SK-N-SH treated with all-trans-retinoic acid at 6 μM for 48 hours (cell line): ENCODE measurements around the gene NAA30.

Experiments
- ATAC-seq: fragments of 200-7000 bp; cut with Tn5 transposase; 3 replicates; pipeline ENCODE4 v1.9.1; 2020; ENCODE audit warnings: mild to moderate bottlenecking, moderate library complexity
- ARNTL ChIP-seq: fragments of 450-650 bp; formaldehyde crosslinking; IDR thresholded peaks from 2 replicates; pipeline ENCODE4 v1.5.0; 2020; ENCODE audit warnings: low read depth, mild to moderate bottlenecking, moderate library complexity, borderline replicate concordance
- ESRRG ChIP-seq: fragments of 250-450 bp; sonication (Bioruptor Pico); IDR thresholded peaks from 2 replicates; pipeline ENCODE4 v1.6.1; 2021; ENCODE audit warnings: mild to moderate bottlenecking
- OSR1 ChIP-seq: fragments of 250-450 bp; sonication (Bioruptor Pico); IDR thresholded peaks from 2 replicates; pipeline ENCODE4 v1.8.0; 2022; ENCODE audit warnings: moderate library complexity, mild to moderate bottlenecking, inconsistent platforms
- SNAI2 ChIP-seq: fragments of 250-450 bp; sonication (Bioruptor Pico); IDR thresholded peaks from 2 replicates; pipeline ENCODE4 v1.5.0; 2020; ENCODE audit warnings: mild to moderate bottlenecking, moderate library complexity
- TCF4 ChIP-seq: fragments of 250-450 bp; sonication (Bioruptor Pico); IDR thresholded peaks from 2 replicates; pipeline ENCODE4 v1.8.0; 2021; ENCODE audit warnings: mild to moderate bottlenecking, moderate library complexity, borderline replicate concordance
- TOX ChIP-seq: fragments of 250-450 bp; sonication (Bioruptor Pico); IDR thresholded peaks from 2 replicates; pipeline ENCODE4 v1.8.0; 2021; ENCODE audit warnings: mild to moderate bottlenecking, moderate library complexity, borderline replicate concordance
- ZC3H10 ChIP-seq: fragments of 250-450 bp; sonication (Bioruptor Pico); IDR thresholded peaks from 2 replicates; pipeline ENCODE4 v1.5.1; 2021; ENCODE audit warnings: mild to moderate bottlenecking, moderate library complexity
- ZFP30 ChIP-seq: fragments of 450-650 bp; formaldehyde crosslinking; IDR thresholded peaks from 2 replicates; pipeline ENCODE4 v1.5.0; 2022; ENCODE audit warnings: mild to moderate bottlenecking, moderate library complexity
- ZNF565 ChIP-seq: fragments of 450-650 bp; formaldehyde crosslinking; conservative IDR thresholded peaks from 2 replicates; pipeline ENCODE4 v1.5.0; 2020; ENCODE audit warnings: low read depth, mild to moderate bottlenecking, moderate library complexity
- ZNF70 ChIP-seq: fragments of 450-650 bp; formaldehyde crosslinking; IDR thresholded peaks from 2 replicates; pipeline ENCODE4 v1.5.0; 2020; ENCODE audit warnings: mild to moderate bottlenecking, moderate library complexity
- TF ChIP-seq, protein P1 (sequence below): fragments of 250-450 bp; sonication (Bioruptor Pico); IDR thresholded peaks from 2 replicates; pipeline ENCODE4 v1.8.0; 2020; ENCODE audit warnings: mild to moderate bottlenecking, moderate library complexity, borderline replicate concordance
- TF ChIP-seq, protein P2 (sequence below): fragments of 250-450 bp; sonication (Bioruptor Pico); IDR thresholded peaks from 2 replicates; pipeline ENCODE4 v1.5.1; 2020; ENCODE audit warnings: low read depth, mild to moderate bottlenecking, moderate library complexity
- TF ChIP-seq, protein P3 (sequence below): fragments of 250-450 bp; sonication (Bioruptor Pico); IDR thresholded peaks from 2 replicates; pipeline ENCODE4 v1.5.0; 2020; ENCODE audit warnings: mild to moderate bottlenecking, moderate library complexity

NAA30 gene

DNA sequence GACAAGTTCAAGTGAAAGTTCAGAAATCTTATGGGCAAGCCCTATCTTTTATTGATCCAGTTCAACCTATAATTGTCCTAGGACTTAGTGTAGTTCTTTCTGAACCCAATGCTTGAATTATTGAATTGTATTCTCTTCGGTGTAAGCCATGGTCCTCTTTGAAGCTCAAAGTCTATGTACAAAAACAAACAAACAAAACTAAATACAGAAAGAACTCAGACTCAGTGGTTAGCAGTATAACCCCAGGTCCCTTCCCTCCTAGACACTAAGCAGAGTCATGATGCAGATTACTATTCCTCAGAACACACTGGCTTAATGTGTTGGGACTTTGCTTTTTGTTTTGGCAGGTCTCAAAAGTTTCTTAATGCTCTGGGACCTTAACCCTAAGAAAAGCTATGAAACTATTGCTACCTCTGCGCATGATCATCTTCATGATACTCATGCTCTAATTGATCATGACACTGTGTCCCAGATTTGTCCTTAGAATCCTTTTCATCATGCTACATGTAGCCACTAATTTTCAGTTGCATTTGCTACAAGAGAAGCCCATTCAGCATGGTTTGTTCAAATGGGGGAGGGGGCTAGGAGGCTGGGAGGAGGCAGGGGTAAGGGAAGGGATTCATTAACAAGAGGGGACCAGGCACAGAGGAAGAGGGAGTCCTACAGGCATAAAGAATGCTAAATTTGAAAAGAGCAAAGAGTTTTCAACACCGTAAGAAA, 35.1 kb upstream of the NAA30 start (continued):
- TF ChIP-seq, protein P1, sequence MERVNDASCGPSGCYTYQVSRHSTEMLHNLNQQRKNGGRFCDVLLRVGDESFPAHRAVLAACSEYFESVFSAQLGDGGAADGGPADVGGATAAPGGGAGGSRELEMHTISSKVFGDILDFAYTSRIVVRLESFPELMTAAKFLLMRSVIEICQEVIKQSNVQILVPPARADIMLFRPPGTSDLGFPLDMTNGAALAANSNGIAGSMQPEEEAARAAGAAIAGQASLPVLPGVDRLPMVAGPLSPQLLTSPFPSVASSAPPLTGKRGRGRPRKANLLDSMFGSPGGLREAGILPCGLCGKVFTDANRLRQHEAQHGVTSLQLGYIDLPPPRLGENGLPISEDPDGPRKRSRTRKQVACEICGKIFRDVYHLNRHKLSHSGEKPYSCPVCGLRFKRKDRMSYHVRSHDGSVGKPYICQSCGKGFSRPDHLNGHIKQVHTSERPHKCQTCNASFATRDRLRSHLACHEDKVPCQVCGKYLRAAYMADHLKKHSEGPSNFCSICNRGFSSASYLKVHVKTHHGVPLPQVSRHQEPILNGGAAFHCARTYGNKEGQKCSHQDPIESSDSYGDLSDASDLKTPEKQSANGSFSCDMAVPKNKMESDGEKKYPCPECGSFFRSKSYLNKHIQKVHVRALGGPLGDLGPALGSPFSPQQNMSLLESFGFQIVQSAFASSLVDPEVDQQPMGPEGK (CRISPR knock-in tag), result no peak
- TF ChIP-seq, protein P2, sequence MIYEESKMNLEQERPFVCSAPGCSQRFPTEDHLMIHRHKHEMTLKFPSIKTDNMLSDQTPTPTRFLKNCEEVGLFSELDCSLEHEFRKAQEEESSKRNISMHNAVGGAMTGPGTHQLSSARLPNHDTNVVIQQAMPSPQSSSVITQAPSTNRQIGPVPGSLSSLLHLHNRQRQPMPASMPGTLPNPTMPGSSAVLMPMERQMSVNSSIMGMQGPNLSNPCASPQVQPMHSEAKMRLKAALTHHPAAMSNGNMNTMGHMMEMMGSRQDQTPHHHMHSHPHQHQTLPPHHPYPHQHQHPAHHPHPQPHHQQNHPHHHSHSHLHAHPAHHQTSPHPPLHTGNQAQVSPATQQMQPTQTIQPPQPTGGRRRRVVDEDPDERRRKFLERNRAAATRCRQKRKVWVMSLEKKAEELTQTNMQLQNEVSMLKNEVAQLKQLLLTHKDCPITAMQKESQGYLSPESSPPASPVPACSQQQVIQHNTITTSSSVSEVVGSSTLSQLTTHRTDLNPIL (CRISPR knock-in tag), result no peak
- TF ChIP-seq ZC3H10 (CRISPR knock-in tag) (no peak), SNAI2 (CRISPR knock-in tag) (no peak)

DNA sequence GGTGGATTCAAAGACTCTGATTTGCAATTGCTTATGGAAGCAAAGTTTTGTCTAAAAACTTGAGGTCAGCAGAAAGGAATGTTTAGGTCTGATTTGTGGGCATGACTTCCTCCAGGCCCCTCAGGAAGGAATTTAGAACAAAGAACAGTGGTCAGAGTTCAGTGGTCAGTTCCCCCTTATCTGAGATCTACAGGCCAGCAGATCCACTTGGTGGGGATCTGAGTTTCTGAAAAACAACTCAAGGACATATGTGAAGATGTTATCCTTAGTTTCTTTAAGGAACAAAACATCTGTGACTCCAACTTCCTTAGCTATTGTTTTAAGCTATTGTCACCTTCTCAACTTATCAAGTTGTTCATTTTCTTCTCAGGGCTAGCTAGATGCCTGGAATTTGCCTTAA, 28.0 kb upstream of the NAA30 start:
- TF ChIP-seq, protein P3, sequence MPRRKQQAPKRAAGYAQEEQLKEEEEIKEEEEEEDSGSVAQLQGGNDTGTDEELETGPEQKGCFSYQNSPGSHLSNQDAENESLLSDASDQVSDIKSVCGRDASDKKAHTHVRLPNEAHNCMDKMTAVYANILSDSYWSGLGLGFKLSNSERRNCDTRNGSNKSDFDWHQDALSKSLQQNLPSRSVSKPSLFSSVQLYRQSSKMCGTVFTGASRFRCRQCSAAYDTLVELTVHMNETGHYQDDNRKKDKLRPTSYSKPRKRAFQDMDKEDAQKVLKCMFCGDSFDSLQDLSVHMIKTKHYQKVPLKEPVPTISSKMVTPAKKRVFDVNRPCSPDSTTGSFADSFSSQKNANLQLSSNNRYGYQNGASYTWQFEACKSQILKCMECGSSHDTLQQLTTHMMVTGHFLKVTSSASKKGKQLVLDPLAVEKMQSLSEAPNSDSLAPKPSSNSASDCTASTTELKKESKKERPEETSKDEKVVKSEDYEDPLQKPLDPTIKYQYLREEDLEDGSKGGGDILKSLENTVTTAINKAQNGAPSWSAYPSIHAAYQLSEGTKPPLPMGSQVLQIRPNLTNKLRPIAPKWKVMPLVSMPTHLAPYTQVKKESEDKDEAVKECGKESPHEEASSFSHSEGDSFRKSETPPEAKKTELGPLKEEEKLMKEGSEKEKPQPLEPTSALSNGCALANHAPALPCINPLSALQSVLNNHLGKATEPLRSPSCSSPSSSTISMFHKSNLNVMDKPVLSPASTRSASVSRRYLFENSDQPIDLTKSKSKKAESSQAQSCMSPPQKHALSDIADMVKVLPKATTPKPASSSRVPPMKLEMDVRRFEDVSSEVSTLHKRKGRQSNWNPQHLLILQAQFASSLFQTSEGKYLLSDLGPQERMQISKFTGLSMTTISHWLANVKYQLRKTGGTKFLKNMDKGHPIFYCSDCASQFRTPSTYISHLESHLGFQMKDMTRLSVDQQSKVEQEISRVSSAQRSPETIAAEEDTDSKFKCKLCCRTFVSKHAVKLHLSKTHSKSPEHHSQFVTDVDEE (CRISPR knock-in tag), result no peak
- TF ChIP-seq ARNTL (CRISPR knock-in tag) (no peak), ZFP30 (CRISPR knock-in tag) (no peak)
- no peak for ATAC-seq

DNA sequence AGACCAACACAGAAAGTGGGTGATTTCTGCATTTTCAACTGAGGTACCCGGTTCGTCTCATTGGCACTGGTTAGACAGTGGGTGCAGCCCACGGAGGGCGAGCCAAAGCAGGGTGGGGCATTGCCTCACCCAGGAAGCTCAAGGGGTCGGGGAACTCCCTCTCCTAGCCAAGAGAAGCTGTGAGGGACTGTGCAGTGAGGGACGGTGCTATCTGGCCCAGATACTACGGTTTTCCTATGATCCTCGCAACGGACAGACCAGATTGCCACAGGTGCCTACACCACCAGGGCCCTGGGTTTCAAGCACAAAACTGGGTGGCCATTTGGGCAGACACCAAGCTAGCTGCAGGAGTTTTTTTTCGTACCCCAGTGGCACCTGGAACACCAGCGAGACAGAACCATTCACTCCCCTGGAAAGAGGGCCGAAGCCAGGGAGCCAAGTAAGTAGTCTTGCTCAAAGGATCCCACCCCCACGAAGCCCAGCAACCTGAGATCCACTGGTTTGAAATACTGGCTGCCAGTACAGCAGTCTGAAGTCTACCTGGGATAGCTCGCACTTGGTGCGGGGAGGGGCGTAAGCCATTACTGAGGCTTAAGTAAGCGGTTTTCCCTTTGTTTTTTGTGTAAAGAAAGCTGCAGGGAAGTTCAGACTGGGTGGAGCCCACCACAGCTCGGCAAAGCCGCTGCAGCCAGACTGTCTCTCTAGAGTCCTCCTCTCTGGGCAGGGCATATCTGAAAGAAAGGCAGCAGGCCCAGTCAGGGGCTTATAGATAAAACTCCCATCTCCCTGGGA, 25.5 kb upstream of the NAA30 start:
- ATAC-seq, result no peak
- TF ChIP-seq, protein P1 (CRISPR knock-in tag), result no peak
- TF ChIP-seq TCF4 (CRISPR knock-in tag), result no peak
- no peak for TF ChIP-seq ESRRG (CRISPR knock-in tag)
- TF ChIP-seq SNAI2 (CRISPR knock-in tag), result no peak
- no peak for TF ChIP-seq ARNTL (CRISPR knock-in tag)
- TF ChIP-seq ZNF565 (CRISPR knock-in tag), result no peak
- TF ChIP-seq ZNF70 (CRISPR knock-in tag), result no peak
- TF ChIP-seq, protein P2 (CRISPR knock-in tag), result no peak
- TF ChIP-seq TOX, result no peak
- TF ChIP-seq OSR1, result no peak
- no peak for TF ChIP-seq ZFP30 (CRISPR knock-in tag)
- TF ChIP-seq, protein P3 (CRISPR knock-in tag), result no peak
